IMR-90 (cell line): ENCODE data around the gene GSE1. TPM values are rescaled to one million over a fixed set of nuclear protein-coding genes. Genes with fewer than 3 reads are reported as not detected.

Experiments used
- ATAC-seq: fragments of 200-7000 bp; cut with Tn5 transposase; 2 replicates; pipeline ENCODE4 v1.9.1; 2020; ENCODE audit warnings: low read depth, mild to moderate bottlenecking, moderate library complexity
- BruUV-seq: library from RNA; stranded (reverse); fragments of 400-500 nt; replicated peaks from 2 replicates; lab custom pipeline; 2021; lab: Mats Ljungman, UMichigan
- CTCF ChIA-PET: fragments of 300-600 bp; formaldehyde crosslinking; extraction: SDS; loops from one replicate; lab custom pipeline; 2021; ENCODE audit warnings: antibody characterized with exemption; lab: Yijun Ruan, JAX
- POLR2A ChIA-PET: fragments of 300-600 bp; sonication (Branson Sonifier 250); formaldehyde crosslinking; loops from one replicate; lab custom pipeline; 2022; ENCODE audit warnings: antibody characterized with exemption; ENCODE audit not compliant: unreplicated experiment; lab: Charles Lee
- DNase-seq: peaks from one replicate; pipeline ENCODE4 v3.0.0; 2013
- H2AFZ ChIP-seq: replicated peaks from 2 replicates; pipeline ENCODE3; 2013; ENCODE audit warnings: low read length, mild to moderate bottlenecking; ENCODE audit not compliant: poor library complexity
- H2AK5ac ChIP-seq: 2 replicates; pipeline ENCODE4 v1.6.1; 2013; ENCODE audit warnings: low read depth, low read length, inconsistent platforms
- H2AK9ac ChIP-seq: replicated peaks from 2 replicates; pipeline ENCODE3; 2013; ENCODE audit warnings: mild to moderate bottlenecking, low read depth, low read length, moderate library complexity; ENCODE audit not compliant: poor library complexity
- H2BK120ac ChIP-seq: 2 replicates; pipeline ENCODE4 v1.6.1; 2013; ENCODE audit warnings: low read depth, low read length, inconsistent platforms
- H2BK15ac ChIP-seq: 3 replicates; pipeline ENCODE4 v1.6.1; 2013; ENCODE audit warnings: low read depth, low read length, inconsistent platforms
- H2BK20ac ChIP-seq: 2 replicates; pipeline ENCODE4 v1.6.1; 2013; ENCODE audit warnings: low read depth, mild to moderate bottlenecking, inconsistent platforms, low read length, moderate library complexity
- H2BK5ac ChIP-seq: 2 replicates; pipeline ENCODE4 v1.6.1; 2013; ENCODE audit warnings: mild to moderate bottlenecking, low read depth, low read length, inconsistent platforms; ENCODE audit not compliant: poor library complexity, severe bottlenecking
- H3K14ac ChIP-seq: replicated peaks from 2 replicates; pipeline ENCODE4 v1.6.1; 2013; ENCODE audit warnings: low read depth, low read length, inconsistent platforms
- H3K18ac ChIP-seq: 2 replicates; pipeline ENCODE4 v1.6.1; 2013; ENCODE audit warnings: low read depth, low read length, control low read depth
- H3K23ac ChIP-seq: 2 replicates; pipeline ENCODE4 v1.6.1; 2013; ENCODE audit warnings: low read depth, low read length, inconsistent platforms
- H3K27ac ChIP-seq: 2 replicates; pipeline ENCODE4 v1.5.1; 2013; ENCODE audit warnings: mild to moderate bottlenecking, control low read depth, low read length; ENCODE audit not compliant: insufficient read depth
- H3K27me3 ChIP-seq: 2 replicates; pipeline ENCODE4 v1.6.1; 2013; ENCODE audit warnings: low read length; ENCODE audit not compliant: control insufficient read depth, insufficient read depth
- H3K36me3 ChIP-seq: 2 replicates; pipeline ENCODE4 v1.6.1; 2013; ENCODE audit warnings: low read length, mixed read lengths; ENCODE audit not compliant: control insufficient read depth, insufficient read depth
- H3K4ac ChIP-seq: 2 replicates; pipeline ENCODE4 v1.6.1; 2013; ENCODE audit warnings: low read depth, low read length, inconsistent platforms
- H3K4me1 ChIP-seq: 2 replicates; pipeline ENCODE4 v1.6.1; 2013; ENCODE audit warnings: low read length, mixed read lengths; ENCODE audit not compliant: control insufficient read depth, insufficient read depth
- H3K4me2 ChIP-seq: 2 replicates; pipeline ENCODE4 v1.6.1; 2013; ENCODE audit warnings: low read depth, mild to moderate bottlenecking, control low read depth, low read length, moderate library complexity
- H3K4me3 ChIP-seq: 2 replicates; pipeline ENCODE4 v1.5.1; 2013; ENCODE audit warnings: low read depth, mild to moderate bottlenecking, control low read depth, low read length, moderate library complexity; ENCODE audit not compliant: insufficient read depth
- H3K56ac ChIP-seq: 2 replicates; pipeline ENCODE4 v1.6.1; 2013; ENCODE audit warnings: low read length, inconsistent platforms; ENCODE audit not compliant: insufficient read depth; ENCODE audit errors: extremely low read depth
- H3K79me1 ChIP-seq, 2 experiments: 2 replicates each; pipeline ENCODE4 v1.6.1; 2013; ENCODE audit warnings: low read length in 2 of 2, inconsistent platforms in 1 of 2, low read depth in 1 of 2
- H3K9ac ChIP-seq: 2 replicates; pipeline ENCODE4 v1.6.1; 2013; ENCODE audit warnings: low read depth, low read length, control low read depth
- H3K9me1 ChIP-seq: 2 replicates; pipeline ENCODE4 v1.6.1; 2013; ENCODE audit warnings: low read length, inconsistent platforms; ENCODE audit not compliant: insufficient read depth
- H3K9me3 ChIP-seq: 2 replicates; pipeline ENCODE4 v1.6.1; 2013; ENCODE audit warnings: low read length; ENCODE audit not compliant: control insufficient read depth, insufficient read depth
- H4K20me1 ChIP-seq: 2 replicates; pipeline ENCODE4 v1.6.1; 2013; ENCODE audit warnings: low read length, inconsistent platforms; ENCODE audit not compliant: insufficient read depth
- H4K5ac ChIP-seq: 2 replicates; pipeline ENCODE4 v1.6.1; 2013; ENCODE audit warnings: mild to moderate bottlenecking, low read depth, low read length, control low read depth
- H4K8ac ChIP-seq, 2 experiments: 2 replicates each; pipeline ENCODE4 v1.6.1; 2013; ENCODE audit warnings: low read depth in 2 of 2, low read length in 2 of 2, control low read depth in 1 of 2, inconsistent platforms in 1 of 2
- H4K91ac ChIP-seq: 2 replicates; pipeline ENCODE4 v1.6.1; 2013; ENCODE audit warnings: low read depth, low read length, inconsistent platforms; ENCODE audit not compliant: insufficient read depth
- BHLHE40 ChIP-seq: fragments of 150-350 bp; IDR thresholded peaks from 2 replicates; pipeline ENCODE4 v1.6.1; 2016; ENCODE audit warnings: mild to moderate bottlenecking, low read depth, low read length
- CEBPB ChIP-seq: IDR thresholded peaks from 2 replicates; pipeline ENCODE4 v1.6.1; 2012; ENCODE audit warnings: low read depth, low read length, improper control_type of control experiment
- CHD1 ChIP-seq: IDR thresholded peaks from 2 replicates; pipeline ENCODE4 v1.6.1; 2012; ENCODE audit warnings: low read depth, low read length, improper control_type of control experiment
- ELK1 ChIP-seq: fragments of 150-350 bp; IDR thresholded peaks from 2 replicates; pipeline ENCODE4 v1.6.1; 2016; ENCODE audit warnings: low read depth, mild to moderate bottlenecking, low read length, moderate library complexity, borderline replicate concordance
- FOS ChIP-seq: fragments of 150-350 bp; IDR thresholded peaks from 2 replicates; pipeline ENCODE4 v1.6.1; 2016; ENCODE audit warnings: low read depth, low read length
- MAFK ChIP-seq: IDR thresholded peaks from 2 replicates; pipeline ENCODE4 v1.6.1; 2012; ENCODE audit warnings: low read depth, low read length, improper control_type of control experiment
- MAZ ChIP-seq: IDR thresholded peaks from 2 replicates; pipeline ENCODE4 v1.6.1; 2012; ENCODE audit warnings: low read depth, mild to moderate bottlenecking, low read length, improper control_type of control experiment, moderate library complexity, borderline replicate concordance
- MXI1 ChIP-seq: IDR thresholded peaks from 2 replicates; pipeline ENCODE4 v1.6.1; 2012; ENCODE audit warnings: low read depth, mild to moderate bottlenecking, low read length, moderate library complexity, borderline replicate concordance
- NFE2L2 ChIP-seq: fragments of 150-350 bp; IDR thresholded peaks from 2 replicates; pipeline ENCODE4 v1.6.1; 2016; ENCODE audit warnings: low read depth, mild to moderate bottlenecking, low read length
- POLR2A ChIP-seq: IDR thresholded peaks from 2 replicates; pipeline ENCODE4 v1.6.1; 2012; ENCODE audit warnings: mild to moderate bottlenecking, low read depth, low read length
- RAD21 ChIP-seq: IDR thresholded peaks from 2 replicates; pipeline ENCODE4 v1.6.1; 2012; ENCODE audit warnings: low read length, improper control_type of control experiment
- RCOR1 ChIP-seq: IDR thresholded peaks from 2 replicates; pipeline ENCODE4 v1.6.1; 2012; ENCODE audit warnings: mild to moderate bottlenecking, low read length, improper control_type of control experiment; ENCODE audit not compliant: insufficient replicate concordance
- RFX5 ChIP-seq: IDR thresholded peaks from 2 replicates; pipeline ENCODE4 v1.8.0; 2012; ENCODE audit warnings: low read depth, mild to moderate bottlenecking, low read length, moderate library complexity
- SMC3 ChIP-seq: fragments of 150-350 bp; IDR thresholded peaks from 2 replicates; pipeline ENCODE4 v1.6.1; 2016; ENCODE audit warnings: low read depth, mild to moderate bottlenecking, antibody characterized with exemption, low read length, moderate library complexity
- USF2 ChIP-seq: fragments of 150-350 bp; IDR thresholded peaks from 2 replicates; pipeline ENCODE4 v1.6.1; 2017; ENCODE audit warnings: mild to moderate bottlenecking, antibody characterized with exemption, low read length, low read depth
- WGBS, 2 experiments: methylation state at CpG; one replicate each; pipeline versions ENCODE4 v1.1.5 to v1.1.7; 2013; ENCODE audit warnings: missing lambda C conversion rate in 2 of 2; ENCODE audit not compliant: insufficient read length in 1 of 2; ENCODE audit errors: extremely low coverage in 2 of 2; 5-methylcytosine and 5-hydroxymethylcytosine counted together
- dilution Hi-C: fragments of 300-500 bp; cut with HindIII; formaldehyde crosslinking; loops from one replicate; pipeline ENCODE4 v1.14.3; 2018; ENCODE audit warnings: low sequenced_read_pairs; ENCODE audit not compliant: unreplicated experiment
- in situ Hi-C: fragments of 300-500 bp; cut with MboI; formaldehyde crosslinking; loops from 3 replicates; pipeline ENCODE4 v1.14.3; 2019; ENCODE audit warnings: low sequenced_read_pairs, inconsistent platforms, mixed read lengths
- intact Hi-C: fragments of 100-400 bp; cut with micrococcal nuclease; formaldehyde crosslinking; loops from 2 replicates; pipeline ENCODE4 v1.10.0; 2022
- polyA plus RNA-seq, 3 experiments: library from polyadenylated mRNA; depleted of rRNA; stranded (reverse); fragments of >200 nt; gene quantifications; 2 replicates each; pipeline ENCODE4 v1.2.3, GENCODE V29; 2012; ENCODE audit warnings: low replicate concordance in 1 of 3
- total RNA-seq: library from RNA; depleted of rRNA; stranded (reverse); fragments of >200 nt; gene quantifications from 2 replicates; pipeline ENCODE4 v1.2.3, GENCODE V29; 2012

The GSE1 gene
- total and polyA plus RNA-seq, 2 of the 4 experiments (the other 2 are of a cell fraction), result 14.9 to 25.5 TPM

DNA sequence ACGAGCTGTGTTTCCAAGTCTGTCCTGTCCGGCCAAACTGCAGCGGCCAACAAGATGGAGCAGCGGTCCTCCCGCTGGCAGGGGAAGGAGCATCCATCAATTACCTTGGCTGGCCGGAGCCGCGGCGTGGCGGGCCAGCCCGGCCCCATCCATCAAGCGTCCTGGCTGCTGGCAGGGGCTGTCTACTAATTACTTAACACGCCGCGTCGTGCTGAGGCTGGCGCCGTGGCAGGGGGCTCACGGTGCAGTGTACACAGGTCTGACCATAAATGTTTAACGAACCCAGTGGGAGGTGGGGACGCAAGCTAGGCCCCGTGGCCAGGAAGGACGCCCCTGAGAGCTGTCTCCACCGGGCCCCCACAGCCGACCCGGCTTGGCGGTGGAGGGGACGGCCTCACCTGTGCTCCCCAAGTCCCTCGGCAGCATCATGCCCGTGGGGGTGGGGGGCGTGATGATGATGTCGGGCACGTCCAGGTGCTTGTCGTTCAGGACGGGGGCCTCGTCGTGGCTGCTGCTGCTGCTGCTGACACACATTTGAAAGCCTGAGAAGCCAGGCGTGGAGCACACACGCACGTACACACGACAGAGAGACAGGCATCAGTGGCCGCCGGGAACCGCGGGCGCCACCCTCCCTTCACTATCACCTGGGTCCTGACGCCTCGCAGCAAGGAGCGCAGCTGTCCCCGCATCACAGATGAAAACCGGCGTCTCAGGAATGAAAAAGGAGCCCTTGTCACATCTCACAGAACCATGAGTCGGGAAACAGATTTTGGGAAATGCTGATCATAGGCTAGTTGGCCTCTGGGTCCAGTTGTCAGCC, 96.9 kb downstream of the GSE1 start:
- Histone ChIP-seq H2AFZ (no peak overlapping the region), H3K36me3 (peaks cover 3% of the 10 kb centered on the region), H4K8ac (no peak overlapping the region), H3K79me1 (no peaks in the 10 kb centered on the region), H4K91ac (no peak overlapping the region), H3K14ac (no peak overlapping the region), H3K9ac (no peak overlapping the region), H4K5ac (no peak overlapping the region), H4K20me1 (no peaks in the 10 kb centered on the region; the same call in none of the 2 replicates), H2BK5ac (no peak overlapping the region), H3K27me3 (no peaks in the 10 kb centered on the region), H3K4me3 (no peak overlapping the region), H2BK20ac (no peak overlapping the region), H3K56ac (no peak overlapping the region), H3K27ac (no peak overlapping the region), H2BK120ac (no peak overlapping the region), H3K4me1 (no peaks in the 10 kb centered on the region), H3K9me1 (peaks cover 5% of the 10 kb centered on the region), H3K4me2 (no peak overlapping the region), H2AK9ac (no peak overlapping the region), H3K23ac (no peak overlapping the region), H3K4ac (no peak overlapping the region), H3K9me3 (peaks cover 9% of the 10 kb centered on the region), H2BK15ac (no peak overlapping the region), H3K18ac (no peak overlapping the region), H2AK5ac (no peak overlapping the region)
- intact Hi-C loops (loop anchor here (10.0 kb wide), 1 partner anchor 435 kb away; no protein-coding TSS in a partner anchor), in situ Hi-C loops (no loop called here), dilution Hi-C loops (no loop called here)
- ATAC-seq (no peak), DNase-seq (no peak)
- 82% methylated on average over 36 of the region's 53 CpGs; no CpG with 5 or more reads in 1 of the 2 experiments for WGBS, 2 experiments
- CTCF ChIA-PET, result interaction anchor here (1.3 kb wide), 1 partner anchor 9 kb away, joined by 5 read pairs; no protein-coding TSS in a partner anchor
- BruUV-seq, result no TSS peak
- POLR2A ChIA-PET, result no interaction called here
- TF ChIP-seq FOS (no peak), USF2 (no peak), SMC3 (no peak), CEBPB (no peak), RCOR1 (no peak), ELK1 (no peak), MAZ (no peak), MAFK (no peak), MXI1 (no peak), RFX5 (no peak), NFE2L2 (no peak), RAD21 (no peak), CHD1 (no peak), BHLHE40 (no peak), POLR2A (no peak)
